ENCODE results near the gene IL27RA. TPM values are rescaled to one million over a fixed set of nuclear protein-coding genes. Genes with fewer than 3 reads are reported as not detected.

The IL27RA gene
- total RNA-seq, 2 experiments from 2014 or later: 25.0 to 26.7 TPM

GRCh38 chr19:14063105-14063504 lies 31.5 kb downstream of the IL27RA start:
- Histone ChIP-seq H3K27me3 (ENCODE audit: control insufficient read depth in 1 of 2, insufficient read depth in 2 of 2, low read length in 2 of 2) (peaks cover 23 to 29% of the 10 kb centered on the region in 2 experiments), H3K4me3 (ENCODE audit: low read length) (no peak overlapping the region), H3K4me1 (ENCODE audit: insufficient read depth, low read length) (peaks cover 13% of the 10 kb centered on the region), H3K27ac (ENCODE audit: low read depth in 1 of 2, low read length in 2 of 2) (no peak overlapping the region), H3K9me3 (ENCODE audit: control insufficient read depth in 1 of 2, insufficient read depth in 1 of 2, low read length in 2 of 2) (peaks cover 0 to 4% of the 10 kb centered on the region in 2 experiments), H3K36me3 (ENCODE audit: insufficient read depth, low read length) (no peaks in the 10 kb centered on the region)
- H3K27ac Mint-ChIP-seq: no peak overlapping the region
- no peaks in the 10 kb centered on the region for H3K36me3 Mint-ChIP-seq (ENCODE audit: low read depth)
- no peak for TF ChIP-seq CTCF (IDR thresholded peaks at IDR 0.05)
- CTCF ChIA-PET: no interaction called here
- peaks cover 28% of the 10 kb centered on the region for H3K27me3 Mint-ChIP-seq
- DNase-seq: no peak
- H3K9me3 Mint-ChIP-seq: no peaks in the 10 kb centered on the region
- H3K4me1 Mint-ChIP-seq (ENCODE audit: low read depth): peaks cover 10% of the 10 kb centered on the region
- H3K4me3 Mint-ChIP-seq: no peak overlapping the region
- POLR2A ChIA-PET: no interaction called here
- ATAC-seq (ENCODE audit: poor library complexity): no peak
- intact Hi-C loops (cut with DNase I, micrococcal nuclease): no loop called here

GRCh38 chr19:14066134-14066533 lies 34.6 kb downstream of the IL27RA start:
- Histone ChIP-seq H3K9me3 (ENCODE audit: control insufficient read depth in 1 of 2, insufficient read depth in 1 of 2, low read length in 2 of 2) (no peaks in the 10 kb centered on the region), H3K36me3 (ENCODE audit: insufficient read depth, low read length) (no peaks in the 10 kb centered on the region), H3K27ac (ENCODE audit: low read depth in 1 of 2, low read length in 2 of 2) (no peak overlapping the region), H3K4me1 (ENCODE audit: insufficient read depth, low read length) (no peaks in the 10 kb centered on the region), H3K4me3 (ENCODE audit: low read length) (no peak overlapping the region), H3K27me3 (ENCODE audit: control insufficient read depth in 1 of 2, insufficient read depth in 2 of 2, low read length in 2 of 2) (peaks cover 2 to 6% of the 10 kb centered on the region in 2 experiments)
- intact Hi-C loops (cut with DNase I, micrococcal nuclease): no loop called here
- no peak for TF ChIP-seq CTCF (IDR thresholded peaks at IDR 0.05)
- Mint-ChIP-seq H3K9me3 (no peaks in the 10 kb centered on the region), H3K27me3 (peaks cover 4% of the 10 kb centered on the region), H3K27ac (no peak overlapping the region), H3K4me1 (ENCODE audit: low read depth) (no peaks in the 10 kb centered on the region), H3K4me3 (no peak overlapping the region), H3K36me3 (ENCODE audit: low read depth) (no peaks in the 10 kb centered on the region)
- ChIA-PET POLR2A (no interaction called here), CTCF (no interaction called here)
- no peak for ATAC-seq (ENCODE audit: poor library complexity)
- DNase-seq: no peak

- Histone ChIP-seq H3K27me3 (ENCODE audit: control insufficient read depth in 1 of 2, insufficient read depth in 2 of 2, low read length in 2 of 2) (peaks cover 4 to 5% of the 10 kb centered on the region in 2 experiments), H3K36me3 (ENCODE audit: insufficient read depth, low read length) (no peaks in the 10 kb centered on the region), H3K4me3 (ENCODE audit: low read length) (no peak overlapping the region), H3K27ac (ENCODE audit: low read depth in 1 of 2, low read length in 2 of 2) (no peak overlapping the region), H3K4me1 (ENCODE audit: insufficient read depth, low read length) (peaks cover 34% of the 10 kb centered on the region), H3K9me3 (ENCODE audit: control insufficient read depth in 1 of 2, insufficient read depth in 1 of 2, low read length in 2 of 2) (no peaks in the 10 kb centered on the region)
- Mint-ChIP-seq H3K36me3 (ENCODE audit: low read depth) (no peaks in the 10 kb centered on the region), H3K27ac (no peak overlapping the region), H3K27me3 (peaks cover 4% of the 10 kb centered on the region), H3K9me3 (no peaks in the 10 kb centered on the region), H3K4me1 (ENCODE audit: low read depth) (peaks cover 17% of the 10 kb centered on the region), H3K4me3 (peak overlapping the region; percentile 58)
- TF ChIP-seq CTCF (IDR thresholded peaks at IDR 0.05): no peak
- intact Hi-C loops (cut with DNase I, micrococcal nuclease): loop anchor here (5.0 kb wide), 2 partner anchors 47 to 63 kb away; partner anchors contain the start of genes PRKACA (in 1 of the 2) and RFX1 (in 1 of the 2)
- ChIA-PET CTCF (interaction anchor here (0.5 to 2.2 kb wide), 4 partner anchors 22 to 278 kb away, joined by 3 to 5 read pairs (median 4); no protein-coding TSS in a partner anchor), POLR2A (interaction anchor here (0.9 to 1.2 kb wide), 3 partner anchors 11 to 16 kb away, joined by 3 to 4 read pairs (median 3); no protein-coding TSS in a partner anchor)
- DNase-seq (peak in 1 of 14 experiments; percentile 28), ATAC-seq (ENCODE audit: poor library complexity) (no peak)
These were observed 38.9 kb downstream of the IL27RA start for GRCh38 chr19:14070268-14071050.
